NCI-H2196 treated with DMSO at 0.1 percent for 48 hours (cell line): ENCODE results near the gene IL12A.
A peak's percentile ranks its signal among the peaks of the same experiment; 100 is the strongest.

Experiments used
- DNase-seq: peaks from one replicate; lab custom pipeline; 2025; ENCODE audit not compliant: unreplicated experiment; lab: John Stamatoyannopoulos, UW

Gene IL12A

DNA sequence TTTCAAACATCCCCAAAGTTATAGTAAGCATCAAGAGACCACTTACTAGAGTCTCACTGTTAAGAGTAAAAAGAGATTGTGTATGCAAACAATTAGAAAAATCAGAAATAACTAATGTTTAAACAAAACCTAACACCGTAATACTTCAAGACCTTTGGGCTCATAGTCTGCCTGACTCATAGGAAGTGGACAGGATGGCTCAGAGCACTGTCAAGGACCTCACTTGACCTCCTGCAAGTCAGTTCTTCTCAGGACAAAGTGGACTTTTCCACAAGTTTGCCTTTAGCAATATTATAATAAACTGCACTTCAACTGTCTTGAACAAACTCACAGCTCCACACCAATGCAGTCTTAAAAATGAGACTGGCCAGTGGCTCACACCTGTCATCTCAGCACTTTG lies 34.8 kb downstream of the IL12A start:
- no peak for DNase-seq

DNA sequence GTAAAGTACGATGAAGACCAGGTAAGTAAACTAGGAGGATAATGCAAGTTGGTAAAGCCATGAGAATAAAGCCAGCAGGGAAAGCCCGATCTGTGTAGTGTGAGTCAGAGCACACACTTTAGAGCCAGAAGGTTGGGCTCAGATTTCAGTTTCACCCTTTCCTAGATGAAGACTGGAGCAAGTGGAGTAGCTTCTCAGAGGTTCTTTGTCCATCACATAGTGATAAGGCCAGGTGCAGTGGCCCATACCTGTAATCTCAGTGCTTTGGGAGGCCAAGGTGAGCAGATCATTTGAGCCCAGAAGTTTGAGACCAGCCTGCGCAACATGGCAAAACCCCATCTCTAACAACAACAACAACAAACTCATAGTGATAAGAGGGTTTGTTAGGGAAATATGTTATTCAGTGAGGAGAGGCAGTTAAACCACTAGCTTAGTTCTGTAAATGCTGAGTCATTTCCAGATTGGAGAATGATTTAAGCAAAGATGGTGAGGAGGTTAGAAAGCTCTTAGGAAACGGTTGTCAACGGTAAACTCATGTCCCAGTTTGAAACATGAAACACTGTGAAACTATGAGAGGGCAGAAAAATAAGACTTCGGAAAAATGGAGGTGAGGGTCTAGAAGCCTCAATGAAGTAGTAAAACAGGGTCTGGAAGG lies 39.0 kb downstream of the IL12A start:
- DNase-seq, result peak; percentile 71

DNA sequence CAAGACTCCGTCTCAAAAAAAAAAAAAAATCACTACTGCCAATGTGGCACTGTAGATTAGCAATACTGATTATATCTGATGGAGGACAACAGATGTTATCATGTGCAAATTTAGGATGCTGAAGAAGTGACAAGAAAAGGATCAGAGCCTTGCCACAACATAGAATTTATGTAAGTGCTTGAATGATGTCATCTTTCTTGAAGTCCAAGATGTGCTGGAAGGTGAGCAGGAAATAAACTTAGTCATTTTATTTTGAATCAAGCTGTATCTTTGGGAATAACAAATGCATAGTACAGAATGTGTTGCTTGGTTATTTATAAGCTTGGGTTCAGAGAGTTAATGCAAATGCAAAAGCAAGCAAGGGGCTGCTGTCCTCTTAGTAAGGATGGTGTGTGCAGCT lies 47.1 kb downstream of the IL12A start:
- DNase-seq, result no peak

DNA sequence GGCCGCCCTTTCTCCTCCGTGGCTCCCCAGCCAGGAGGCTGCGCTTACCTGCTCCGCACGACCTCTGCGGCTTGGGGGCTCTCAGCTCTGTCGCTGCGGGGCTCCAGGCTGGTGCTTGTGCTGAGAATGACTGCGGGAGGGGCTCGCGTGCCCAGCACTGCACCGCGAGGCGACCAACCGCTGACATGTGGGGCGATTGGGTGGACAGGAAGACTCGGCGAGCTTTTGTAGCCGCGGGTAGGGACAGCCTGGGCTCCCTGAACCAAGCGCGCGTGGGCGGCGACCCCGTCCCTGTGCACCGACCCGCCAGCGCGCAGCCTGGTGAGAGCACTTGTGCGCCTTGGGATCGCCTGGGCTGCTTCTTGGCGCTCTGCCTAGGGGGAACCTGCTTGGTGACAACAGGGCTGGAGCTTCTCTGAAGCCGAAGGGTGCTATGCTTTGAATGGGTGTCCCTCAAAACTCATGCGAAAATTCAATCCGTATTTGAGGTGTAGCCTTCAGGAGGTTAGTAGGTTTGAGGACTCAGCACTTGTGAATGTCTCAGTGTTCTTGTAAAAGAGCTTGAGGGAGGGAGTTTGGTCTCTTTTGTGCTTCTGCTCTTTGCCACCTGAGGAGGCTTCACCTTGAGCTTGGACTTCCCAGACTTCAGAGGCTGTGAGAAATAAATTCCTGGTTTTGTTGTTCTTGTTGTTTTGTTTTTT lies 50.4 kb downstream of the IL12A start:
- no peak for DNase-seq

DNA sequence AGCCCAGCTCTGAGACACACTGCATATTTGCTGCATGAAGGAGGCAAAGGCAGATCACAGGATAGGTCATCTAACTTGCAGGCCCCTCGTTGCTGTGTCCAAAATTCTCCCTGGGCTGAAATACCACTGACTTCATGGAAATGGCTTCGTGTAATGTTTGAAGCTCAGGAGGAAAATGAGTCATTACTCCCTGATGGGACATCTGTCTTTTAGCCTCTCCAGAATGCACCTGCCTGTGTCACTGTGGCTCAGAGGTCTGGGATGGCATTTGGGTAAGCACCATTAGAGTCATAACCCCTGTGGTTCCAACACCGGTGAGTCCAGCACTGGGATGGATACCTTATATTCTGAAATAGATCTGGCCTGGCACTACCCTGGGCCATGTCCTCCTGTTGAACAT lies 51.5 kb downstream of the IL12A start:
- no peak for DNase-seq

DNA sequence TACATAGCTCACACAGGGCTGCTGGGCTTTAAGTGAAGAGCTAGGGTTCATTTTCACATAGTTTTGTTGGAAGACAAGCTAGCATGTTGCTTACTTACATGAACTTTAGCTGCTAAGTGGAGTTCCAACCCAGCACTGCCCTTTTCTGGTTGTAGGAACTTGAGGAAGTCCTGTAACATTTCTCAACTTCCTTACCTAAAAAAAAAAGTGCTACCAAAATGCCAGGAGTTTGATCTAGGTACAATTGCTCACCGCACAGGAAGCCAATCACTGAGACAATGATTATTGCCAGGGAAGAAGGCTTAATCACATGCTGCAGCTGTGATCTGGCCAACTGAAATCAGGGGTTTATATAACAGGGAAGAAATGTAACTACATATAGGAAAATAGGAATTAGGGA lies 52.8 kb downstream of the IL12A start:
- DNase-seq, result no peak

DNA sequence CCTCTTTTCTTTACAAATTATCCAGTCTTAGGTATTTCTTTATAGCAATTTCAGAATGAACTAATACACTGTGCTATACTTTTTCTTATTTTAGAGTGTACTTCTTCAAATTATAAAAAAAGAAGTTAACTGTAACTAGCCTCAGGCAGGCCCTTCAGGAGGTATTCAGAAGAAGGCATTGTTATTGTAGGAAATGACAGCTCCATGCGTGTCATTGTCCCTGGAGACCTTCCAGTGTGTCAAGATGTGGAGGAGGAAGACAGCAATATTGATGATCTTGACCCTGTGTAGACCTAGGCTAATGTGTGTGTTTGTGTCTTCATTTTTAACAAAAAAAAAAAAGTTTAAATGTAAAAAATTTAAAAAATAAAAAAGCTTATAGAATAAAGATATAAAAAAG lies 55.5 kb downstream of the IL12A start:
- DNase-seq, result no peak
